GM15510 (cell line): ENCODE results near the gene OGT.

Experiments used
- POLR2A ChIP-seq: IDR thresholded peaks from 3 replicates; pipeline ENCODE4 v1.6.1; 2011; ENCODE audit warnings: borderline replicate concordance; ENCODE audit not compliant: insufficient read length; ENCODE audit errors: extremely low read depth

OGT gene

GRCh38 chrX:71609095-71609750 is 76.3 kb downstream of the OGT start:
- no peak for TF ChIP-seq POLR2A

GRCh38 chrX:71612256-71612655 is 79.4 kb downstream of the OGT start:
- TF ChIP-seq POLR2A, result no peak

GRCh38 chrX:71615056-71615455 is 82.2 kb downstream of the OGT start:
- TF ChIP-seq POLR2A, result no peak

- TF ChIP-seq POLR2A, result no peak
Observed at GRCh38 chrX:71615954-71616353, 83.0 kb downstream of the OGT start.

- no peak for TF ChIP-seq POLR2A
Observed at GRCh38 chrX:71616672-71617529, 84.0 kb downstream of the OGT start.

- no peak for TF ChIP-seq POLR2A
Observed at GRCh38 chrX:71617742-71618141, 84.8 kb downstream of the OGT start.

- no peak for TF ChIP-seq POLR2A
Observed at GRCh38 chrX:71618303-71618721, 85.4 kb downstream of the OGT start, which contains the start of gene CXCR3. TSS of gene CXCR3 (minus strand) at chrX:71618511. CDS start at chrX:71618449, 62 bp downstream.

- TF ChIP-seq POLR2A, result no peak
Observed at GRCh38 chrX:71618787-71619186, 85.9 kb downstream of the OGT start.

DNA sequence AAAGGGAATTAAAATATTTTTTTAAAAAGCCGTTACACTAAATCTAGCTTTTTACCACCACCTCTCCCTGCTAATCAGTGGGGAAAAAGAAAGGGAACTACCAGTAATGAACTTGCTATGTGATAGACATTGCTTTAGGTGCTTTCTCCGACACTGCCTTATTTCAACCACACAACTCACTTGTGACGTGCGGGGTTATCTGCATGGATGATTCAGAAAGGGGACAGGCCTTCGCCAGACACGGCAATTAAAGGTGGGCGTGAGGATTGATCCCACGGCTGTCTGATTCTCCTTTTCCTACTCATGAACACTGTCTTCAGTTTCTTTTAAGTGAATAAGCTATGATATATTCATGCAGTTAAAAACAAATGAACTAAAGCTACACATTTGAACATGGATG is 86.3 kb downstream of the OGT start:
- no peak for TF ChIP-seq POLR2A

DNA sequence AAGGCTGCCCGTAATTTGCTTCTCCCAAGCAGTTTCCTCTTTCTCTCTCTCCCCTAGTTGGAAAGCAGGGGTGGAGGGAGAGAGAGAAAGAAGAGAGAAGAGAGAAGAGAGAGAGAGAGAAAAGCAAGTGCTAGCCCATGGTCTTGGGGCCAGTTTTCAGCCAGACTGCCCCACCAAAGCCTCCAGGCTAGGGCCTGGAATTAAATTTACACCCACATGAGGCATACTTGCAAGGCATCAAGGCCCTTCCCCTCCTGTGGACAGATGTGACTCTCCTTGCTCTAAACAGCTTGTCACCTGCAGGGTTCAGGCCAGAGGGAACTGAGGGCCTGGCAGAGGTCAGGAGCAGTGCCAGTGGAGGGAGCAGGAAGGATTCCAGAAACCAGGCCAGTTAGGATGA is 87.1 kb downstream of the OGT start:
- TF ChIP-seq POLR2A, result no peak

GRCh38 chrX:71621603-71622002 is 88.7 kb downstream of the OGT start:
- TF ChIP-seq POLR2A, result no peak

GRCh38 chrX:71622032-71622575 is 89.2 kb downstream of the OGT start:
- no peak for TF ChIP-seq POLR2A

DNA sequence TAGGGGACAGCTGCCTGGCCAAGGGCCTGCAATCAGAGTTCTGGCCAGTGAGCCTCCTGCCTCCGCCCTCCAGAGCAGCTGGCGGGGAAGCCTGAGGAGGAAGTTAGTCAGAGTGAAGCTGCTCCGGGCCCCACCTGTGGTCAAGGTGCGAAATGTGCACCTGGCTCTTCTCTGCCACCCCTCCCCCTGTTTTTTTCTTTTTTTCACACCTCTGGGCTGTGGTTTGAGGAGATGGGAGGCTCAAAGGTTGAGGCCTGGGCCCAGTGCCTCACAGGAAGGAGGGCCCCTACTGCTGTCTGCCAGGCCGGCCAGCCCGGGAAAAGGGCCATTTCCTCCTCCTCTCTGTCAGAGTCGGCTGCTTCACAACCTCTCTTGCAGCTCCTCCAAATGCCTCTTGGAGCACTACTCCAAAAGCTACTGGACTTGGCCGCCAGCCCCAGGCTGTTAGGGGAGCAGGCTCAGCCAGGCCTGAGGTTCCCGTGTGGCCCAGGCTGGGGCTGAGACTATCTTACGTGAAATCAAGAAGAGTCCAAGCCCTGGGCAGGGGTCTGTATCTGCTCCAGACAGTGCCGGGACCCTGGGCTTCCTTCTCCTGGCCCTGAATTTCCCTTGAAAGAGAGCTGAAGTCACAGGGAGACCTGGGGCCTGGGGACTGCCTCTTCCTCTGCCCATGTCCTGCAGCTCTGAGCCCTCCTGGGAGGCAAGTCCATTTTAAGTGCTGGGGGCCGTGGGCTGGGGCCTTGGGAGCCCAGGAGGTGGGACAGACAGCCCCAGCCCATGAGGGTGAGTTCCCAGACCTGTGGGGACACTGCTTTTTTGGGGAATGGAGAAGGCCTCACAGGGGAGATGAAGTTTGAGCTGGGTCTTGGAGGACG is 89.9 kb downstream of the OGT start:
- TF ChIP-seq POLR2A, result no peak

DNA sequence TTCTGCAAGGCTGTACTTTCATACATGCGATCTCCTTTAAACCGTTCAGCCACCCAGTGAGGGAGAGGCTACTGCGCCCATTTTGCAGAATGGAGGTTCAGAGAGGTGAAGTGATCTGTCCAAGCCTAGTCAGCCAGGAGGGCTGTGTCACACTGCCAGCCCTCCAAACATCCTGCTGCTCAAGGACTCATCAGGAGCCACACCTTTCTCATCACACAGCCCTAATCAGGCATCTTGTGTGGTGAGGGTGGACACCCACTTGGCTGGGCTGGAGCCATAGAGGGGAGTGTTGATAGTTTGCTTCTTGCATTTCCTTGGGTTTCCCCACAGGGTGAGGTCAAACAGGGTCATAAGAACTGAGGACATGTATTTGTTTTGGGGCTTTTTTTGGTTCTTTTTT is 90.8 kb downstream of the OGT start:
- no peak for TF ChIP-seq POLR2A

DNA sequence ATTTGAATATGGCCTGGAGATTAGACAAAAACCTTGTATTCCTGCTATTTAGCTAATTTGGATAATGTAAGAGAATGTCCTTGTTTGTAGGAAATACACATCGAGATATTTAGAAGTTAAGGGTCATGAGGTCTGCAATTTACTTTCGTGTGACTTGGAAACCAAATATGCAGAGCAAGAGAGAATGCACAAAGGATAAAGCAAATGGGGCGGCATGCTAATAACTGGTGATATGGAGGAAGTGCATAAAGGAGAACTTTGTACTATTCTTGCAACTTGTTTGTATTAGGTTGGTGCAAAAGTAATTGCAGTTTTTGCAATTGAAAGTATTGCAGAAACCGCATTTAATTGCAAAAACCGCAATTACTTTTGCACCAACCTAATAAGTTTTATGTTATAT is 92.6 kb downstream of the OGT start:
- no peak for TF ChIP-seq POLR2A
